Cardiac septum (tissue), 1 donor: ENCODE data around the gene OR4K2. TPM values are rescaled to one million over a fixed set of nuclear protein-coding genes. Genes with fewer than 3 reads are reported as not detected.

ENCODE experiments used
- total RNA-seq: library from RNA; stranded (reverse); fragmentation: NEBNext Ultra II Directional; extraction: Animal tissue kit (Norgen Biotek cat#: 25700); gene quantifications from one replicate; pipeline ENCODE4 v1.2.1, GENCODE V29; 2021
- donor health status: DM: no; HTN: no; CAD: no.

The OR4K2 gene
- total RNA-seq, 1 donor from 2014 or later: not detected

Other genes starting within 250 kb of the OR4K2 start
- not detected for gene OR11H2, start 161.3 kb upstream of the OR4K2 start, total RNA-seq
- not detected for gene OR4Q3, start 131.6 kb upstream of the OR4K2 start, total RNA-seq
- gene OR4M1, start 101.6 kb upstream of the OR4K2 start, total RNA-seq: not detected
- gene OR4N2, start 71.4 kb upstream of the OR4K2 start, total RNA-seq: not detected
- not detected for gene OR4K5, start 45.5 kb downstream of the OR4K2 start, total RNA-seq
- gene OR4K1, start 55.8 kb downstream of the OR4K2 start, total RNA-seq: not detected
- gene OR4K15, start 100.4 kb downstream of the OR4K2 start, total RNA-seq: not detected
- not detected for gene OR4Q2, start 127.0 kb downstream of the OR4K2 start, total RNA-seq
- not detected for gene OR4K14, start 144.2 kb downstream of the OR4K2 start, total RNA-seq
- gene OR4K13, start 160.9 kb downstream of the OR4K2 start, total RNA-seq: not detected
- gene OR4L1, start 184.9 kb downstream of the OR4K2 start, total RNA-seq: not detected
- gene OR4K17, start 235.6 kb downstream of the OR4K2 start, total RNA-seq: not detected